HEK293T (cell line): ENCODE data around the gene AGPAT3.

Experiments used
- ARNT ChIP-seq: fragments of 450-650 bp; IDR thresholded peaks from 2 replicates; pipeline ENCODE4 v1.6.1; 2017; ENCODE audit warnings: mild to moderate bottlenecking
- BHLHE40 ChIP-seq: fragments of 450-650 bp; IDR thresholded peaks from 2 replicates; pipeline ENCODE4 v1.6.1; 2016; ENCODE audit warnings: mild to moderate bottlenecking, moderate library complexity, borderline replicate concordance
- ELF4 ChIP-seq: fragments of 450-650 bp; IDR thresholded peaks from 2 replicates; pipeline ENCODE4 v1.6.1; 2017; ENCODE audit warnings: antibody characterized with exemption
- FOXA1 ChIP-seq: fragments of 450-650 bp; IDR thresholded peaks from 2 replicates; pipeline ENCODE4 v1.6.1; 2016; ENCODE audit warnings: mild to moderate bottlenecking
- FOXM1 ChIP-seq: fragments of 450-650 bp; IDR thresholded peaks from 2 replicates; pipeline ENCODE4 v1.6.1; 2017; ENCODE audit warnings: mild to moderate bottlenecking, borderline replicate concordance
- L3MBTL2 ChIP-seq: fragments of 450-650 bp; conservative IDR thresholded peaks from 2 replicates; pipeline ENCODE4 v1.6.1; 2016; ENCODE audit warnings: mild to moderate bottlenecking
- LEF1 ChIP-seq: fragments of 450-650 bp; IDR thresholded peaks from 2 replicates; pipeline ENCODE4 v1.6.1; 2017; ENCODE audit warnings: mild to moderate bottlenecking, borderline replicate concordance
- NFRKB ChIP-seq: fragments of 450-650 bp; IDR thresholded peaks from 2 replicates; pipeline ENCODE4 v1.6.1; 2016; ENCODE audit warnings: mild to moderate bottlenecking, moderate library complexity
- SP1 ChIP-seq: fragments of 450-650 bp; IDR thresholded peaks from 2 replicates; pipeline ENCODE4 v1.6.1; 2017

DNA sequence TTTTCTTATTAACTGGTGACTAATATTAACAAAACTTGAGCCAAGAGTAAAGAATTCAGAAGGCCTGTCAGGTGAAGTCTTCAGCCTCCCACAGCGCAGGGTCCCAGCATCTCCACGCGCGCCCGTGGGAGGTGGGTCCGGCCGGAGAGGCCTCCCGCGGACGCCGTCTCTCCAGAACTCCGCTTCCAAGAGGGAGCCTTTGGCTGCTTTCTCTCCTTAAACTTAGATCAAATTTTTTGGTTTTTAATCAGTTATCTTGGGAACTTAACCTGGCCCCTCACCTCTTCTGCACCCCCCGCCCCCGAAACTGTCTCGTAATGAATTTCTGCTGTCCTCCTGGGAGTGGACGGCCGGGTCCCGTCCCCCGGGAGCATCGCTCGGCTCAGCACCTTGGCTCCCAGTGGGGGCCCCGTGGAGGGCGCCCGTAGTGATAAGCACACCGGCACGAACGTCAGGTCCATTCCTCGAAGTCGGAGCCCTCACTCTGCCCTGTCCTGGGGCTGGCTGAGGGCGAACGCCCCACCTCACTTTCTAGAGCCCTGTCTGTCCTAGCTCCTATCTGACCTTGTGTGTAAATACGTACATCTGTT, 117.6 kb downstream of the AGPAT3 start:
- no peak for TF ChIP-seq SP1
- no peak for TF ChIP-seq L3MBTL2
- no peak for TF ChIP-seq FOXM1
- TF ChIP-seq LEF1: no peak
- no peak for TF ChIP-seq BHLHE40
- no peak for TF ChIP-seq FOXA1
- no peak for TF ChIP-seq NFRKB
- no peak for TF ChIP-seq ELF4
- no peak for TF ChIP-seq ARNT
